HCT116 (cell line): Measurements from ENCODE around the gene ANKRD44. TPM values are rescaled to one million over a fixed set of nuclear protein-coding genes. Genes with fewer than 3 reads are reported as not detected.

Experiments
- ATAC-seq: fragments of 200-7000 bp; cut with Tn5 transposase; 2 replicates; pipeline ENCODE4 v1.9.1; 2020; ENCODE audit warnings: mild to moderate bottlenecking, moderate library complexity
- BruUV-seq: library from RNA; stranded (reverse); fragments of 400-500 nt; replicated peaks from 2 replicates; lab custom pipeline; 2021; lab: Mats Ljungman, UMichigan
- CTCF ChIA-PET: fragments of 300-600 bp; sonication (Branson Sonifier 250); formaldehyde crosslinking; loops from one replicate; lab custom pipeline; 2021; ENCODE audit warnings: antibody characterized with exemption; lab: Charles Lee
- POLR2A ChIA-PET: fragments of 300-600, 350-600 bp; sonication (Branson Sonifier 250); formaldehyde crosslinking; loops from one replicate; lab custom pipeline; 2021; ENCODE audit warnings: antibody characterized with exemption; lab: Charles Lee
- RAD21 ChIA-PET, 2 experiments: fragments of 300-600 bp; sonication (Branson Sonifier 250); formaldehyde crosslinking; loops; one replicate each; lab custom pipeline; 2023; ENCODE audit warnings: low total read pairs in 2 of 2; ENCODE audit not compliant: uncharacterized antibody in 2 of 2, unreplicated experiment in 2 of 2, low non-redundant PET in 1 of 2; lab: Charles Lee
- DNase-seq: peaks from one replicate; pipeline ENCODE4 v3.0.0-alpha.2; 2010; ENCODE audit warnings: low read depth, low spot score
- H2AFZ ChIP-seq: fragments of 200-600 bp; shearing (Covaris generic), sonication (generic); 2 replicates; pipeline ENCODE4 v1.6.1; 2017; ENCODE audit warnings: low read depth, mixed run types, mixed read lengths, antibody characterized with exemption, low read length; ENCODE audit not compliant: poor library complexity, severe bottlenecking
- H3K27ac ChIP-seq: 2 replicates; pipeline ENCODE4 v1.5.1; 2012; ENCODE audit warnings: low read depth, low read length
- H3K27me3 ChIP-seq: fragments of 200-600 bp; sonication (generic); 2 replicates; pipeline ENCODE4 v1.6.1; 2016; ENCODE audit warnings: mixed run types, low read length, mixed read lengths; ENCODE audit not compliant: insufficient read depth
- H3K36me3 ChIP-seq, 2 experiments: fragments of 200-500 bp in 1 of 2; fragments of 200-600 bp in 1 of 2; sonication (Bioruptor generic) in 1 of 2; sonication (generic) in 1 of 2; 2 replicates each; pipeline versions ENCODE4 v1.5.1 to v1.6.1; 2014 to 2016; ENCODE audit warnings: low read length in 2 of 2, inconsistent platforms in 1 of 2, mixed read lengths in 1 of 2, mixed run types in 1 of 2; ENCODE audit not compliant: insufficient read depth in 2 of 2, control insufficient read depth in 1 of 2
- H3K4me1 ChIP-seq, 2 experiments: fragments of 200-600 bp in 1 of 2; sonication (generic) in 1 of 2; 2 replicates each; pipeline versions ENCODE4 v1.5.1 to v1.6.1; 2012 to 2017; ENCODE audit warnings: low read length in 2 of 2, inconsistent platforms in 1 of 2, mild to moderate bottlenecking in 1 of 2, mixed read lengths in 1 of 2, mixed run types in 1 of 2, moderate library complexity in 1 of 2; ENCODE audit not compliant: insufficient read depth in 2 of 2, control insufficient read depth in 1 of 2
- H3K4me2 ChIP-seq: fragments of 200-600 bp; sonication (generic); 2 replicates; pipeline ENCODE4 v1.6.1; 2017; ENCODE audit warnings: mixed run types, low read length, mixed read lengths
- H3K4me3 ChIP-seq, 2 experiments: fragments of 200-600 bp in 1 of 2; sonication (generic) in 1 of 2; replicated peaks in 1 of 2; 2 replicates each; pipeline ENCODE4 v1.5.1; 2011 to 2016; ENCODE audit warnings: low read length in 2 of 2, control low read depth in 1 of 2, low read depth in 1 of 2, mild to moderate bottlenecking in 1 of 2, mixed read lengths in 1 of 2, mixed run types in 1 of 2
- H3K79me2 ChIP-seq: fragments of 200-600 bp; sonication (generic); 2 replicates; pipeline ENCODE4 v1.6.1; 2017; ENCODE audit warnings: mild to moderate bottlenecking, mixed run types, low read length, moderate library complexity, mixed read lengths; ENCODE audit not compliant: insufficient read depth
- H3K9ac ChIP-seq: fragments of 200-600 bp; sonication (generic); 2 replicates; pipeline ENCODE4 v1.6.1; 2016; ENCODE audit warnings: low read length, mixed read lengths
- H3K9me2 ChIP-seq: fragments of 200-600 bp; sonication (generic), shearing (Covaris generic); 2 replicates; pipeline ENCODE4 v1.6.1; 2017; ENCODE audit warnings: mixed run types, mild to moderate bottlenecking, moderate library complexity; ENCODE audit not compliant: insufficient read depth
- H3K9me3 ChIP-seq, 2 experiments: fragments of 200-500 bp in 1 of 2; fragments of 200-600 bp in 1 of 2; sonication (Bioruptor generic) in 1 of 2; sonication (generic) in 1 of 2; 2 replicates each; pipeline ENCODE4 v1.6.1; 2014 to 2017; ENCODE audit warnings: low read length in 2 of 2, mixed read lengths in 2 of 2, inconsistent platforms in 1 of 2, low read depth in 1 of 2, mild to moderate bottlenecking in 1 of 2, mixed run types in 1 of 2, moderate library complexity in 1 of 2; ENCODE audit not compliant: control insufficient read depth in 1 of 2, insufficient read depth in 1 of 2
- H4K20me1 ChIP-seq: fragments of 200-600 bp; sonication (generic), shearing (Covaris generic); 2 replicates; pipeline ENCODE4 v1.6.1; 2017; ENCODE audit warnings: mixed run types, mild to moderate bottlenecking, moderate library complexity; ENCODE audit not compliant: insufficient read depth
- CBX3 ChIP-seq: IDR thresholded peaks from 2 replicates; pipeline ENCODE4 v1.6.1; 2012; ENCODE audit warnings: low read depth
- CEBPB ChIP-seq: IDR thresholded peaks from 2 replicates; pipeline ENCODE4 v1.6.1; 2012; ENCODE audit warnings: low read depth
- EGR1 ChIP-seq: IDR thresholded peaks from 2 replicates; pipeline ENCODE4 v1.6.1; 2012; ENCODE audit warnings: low read depth
- EZH2 ChIP-seq: fragments of 200-600 bp; sonication (generic); IDR thresholded peaks from 2 replicates; pipeline ENCODE4 v1.6.1; 2017; ENCODE audit warnings: antibody characterized with exemption, mixed run types
- EZH2phosphoT487 ChIP-seq: fragments of 200-600 bp; IDR thresholded peaks from 2 replicates; pipeline ENCODE4 v1.6.1; 2018; ENCODE audit warnings: antibody characterized with exemption, borderline replicate concordance
- FOSL1 ChIP-seq: IDR thresholded peaks from 2 replicates; pipeline ENCODE4 v1.6.1; 2012; ENCODE audit warnings: low read depth
- JUND ChIP-seq: IDR thresholded peaks from 2 replicates; pipeline ENCODE4 v1.6.1; 2012
- POLR2A ChIP-seq: IDR thresholded peaks from 2 replicates; pipeline ENCODE4 v1.7.0; 2011; ENCODE audit warnings: borderline replicate concordance; ENCODE audit not compliant: insufficient read depth, insufficient read length; ENCODE audit errors: extremely low read depth
- POLR2AphosphoS5 ChIP-seq: IDR thresholded peaks from 2 replicates; pipeline ENCODE4 v1.6.1; 2011; ENCODE audit warnings: mild to moderate bottlenecking, low read depth, low read length, moderate library complexity
- RAD21 ChIP-seq: IDR thresholded peaks from 2 replicates; pipeline ENCODE4 v1.6.1; 2012; ENCODE audit warnings: low read depth, mild to moderate bottlenecking
- SIN3A ChIP-seq: IDR thresholded peaks from 2 replicates; pipeline ENCODE4 v1.6.1; 2012; ENCODE audit warnings: low read depth
- SRF ChIP-seq: IDR thresholded peaks from 2 replicates; pipeline ENCODE4 v1.6.1; 2012; ENCODE audit warnings: low read depth
- TCF7L2 ChIP-seq: IDR thresholded peaks from 2 replicates; pipeline ENCODE4 v1.7.0; 2011; ENCODE audit warnings: borderline replicate concordance, inconsistent platforms; ENCODE audit not compliant: insufficient read depth, insufficient read length; ENCODE audit errors: extremely low read depth
- ZFX ChIP-seq: fragments of 450-650 bp; IDR thresholded peaks from 2 replicates; pipeline ENCODE4 v1.6.1; 2017
- ZNF274 ChIP-seq: fragments of 200-500 bp; sonication (Bioruptor generic); IDR thresholded peaks from 2 replicates; pipeline ENCODE4 v1.6.1; 2014; ENCODE audit warnings: mild to moderate bottlenecking, low read depth, low read length, inconsistent platforms
- intact Hi-C: fragments of 100-400 bp; cut with micrococcal nuclease; formaldehyde crosslinking; loops from 2 replicates; pipeline ENCODE4 v1.10.0; 2022
- total RNA-seq: library from RNA; stranded (reverse); gene quantifications from one replicate; pipeline ENCODE4 v1.2.1, GENCODE V29; 2021; ENCODE audit not compliant: unreplicated experiment
- TF ChIP-seq, protein P1 (sequence below), 3 experiments: fragments of 200-600 bp in 1 of 3; sonication (generic) in 1 of 3; IDR thresholded peaks in 2 of 3; conservative IDR thresholded peaks in 1 of 3; 2 replicates each; pipeline ENCODE4 v1.5.1; 2012 to 2017; ENCODE audit warnings: low read depth in 2 of 3, low read length in 2 of 3, antibody characterized with exemption in 1 of 3, borderline replicate concordance in 1 of 3, control low read depth in 1 of 3, mild to moderate bottlenecking in 1 of 3, mixed read lengths in 1 of 3, mixed run types in 1 of 3, moderate library complexity in 1 of 3; ENCODE audit not compliant: insufficient read depth in 1 of 3
- TF ChIP-seq, protein P2 (sequence below): IDR thresholded peaks from 2 replicates; pipeline ENCODE4 v1.6.1; 2012; ENCODE audit warnings: low read depth
- TF ChIP-seq, protein P3 (sequence below): IDR thresholded peaks from 2 replicates; pipeline ENCODE4 v1.6.1; 2012
- TF ChIP-seq, protein P4 (sequence below): IDR thresholded peaks from 2 replicates; pipeline ENCODE4 v1.6.1; 2011; ENCODE audit warnings: mild to moderate bottlenecking, low read length, moderate library complexity; ENCODE audit not compliant: insufficient replicate concordance; ENCODE audit errors: extremely low read depth

The ANKRD44 gene
- total RNA-seq, 1 experiment from 2014 or later, result 2.7 TPM

DNA sequence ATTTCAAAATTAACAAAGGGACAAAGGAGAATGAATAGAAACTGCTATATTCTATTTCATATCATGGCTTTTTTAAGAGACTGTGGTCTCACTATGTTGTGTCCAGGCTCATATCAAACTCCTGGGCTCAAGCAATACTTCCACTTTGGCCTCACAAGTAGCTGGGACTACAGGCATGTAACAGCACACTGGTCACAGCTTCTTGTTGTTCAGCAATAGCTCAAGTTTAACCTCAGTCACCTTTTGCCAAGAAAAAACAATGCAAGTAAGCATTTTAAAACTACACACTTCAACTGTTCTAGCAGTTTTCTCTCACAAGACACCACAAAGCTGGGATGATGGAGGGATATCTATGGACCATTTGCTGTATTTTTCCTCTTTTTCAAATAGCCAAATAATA is 77.1 kb downstream of the ANKRD44 start:
- no peak for TF ChIP-seq TCF7L2
- TF ChIP-seq RAD21, result no peak
- no peak for TF ChIP-seq SIN3A
- TF ChIP-seq POLR2A, result no peak
- TF ChIP-seq, protein P1, sequence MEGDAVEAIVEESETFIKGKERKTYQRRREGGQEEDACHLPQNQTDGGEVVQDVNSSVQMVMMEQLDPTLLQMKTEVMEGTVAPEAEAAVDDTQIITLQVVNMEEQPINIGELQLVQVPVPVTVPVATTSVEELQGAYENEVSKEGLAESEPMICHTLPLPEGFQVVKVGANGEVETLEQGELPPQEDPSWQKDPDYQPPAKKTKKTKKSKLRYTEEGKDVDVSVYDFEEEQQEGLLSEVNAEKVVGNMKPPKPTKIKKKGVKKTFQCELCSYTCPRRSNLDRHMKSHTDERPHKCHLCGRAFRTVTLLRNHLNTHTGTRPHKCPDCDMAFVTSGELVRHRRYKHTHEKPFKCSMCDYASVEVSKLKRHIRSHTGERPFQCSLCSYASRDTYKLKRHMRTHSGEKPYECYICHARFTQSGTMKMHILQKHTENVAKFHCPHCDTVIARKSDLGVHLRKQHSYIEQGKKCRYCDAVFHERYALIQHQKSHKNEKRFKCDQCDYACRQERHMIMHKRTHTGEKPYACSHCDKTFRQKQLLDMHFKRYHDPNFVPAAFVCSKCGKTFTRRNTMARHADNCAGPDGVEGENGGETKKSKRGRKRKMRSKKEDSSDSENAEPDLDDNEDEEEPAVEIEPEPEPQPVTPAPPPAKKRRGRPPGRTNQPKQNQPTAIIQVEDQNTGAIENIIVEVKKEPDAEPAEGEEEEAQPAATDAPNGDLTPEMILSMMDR (IDR thresholded peaks at IDR 0.05 in 2 of 3, conservative IDR thresholded peaks at IDR 0.05 in 1 of 3; ENCODE audit: borderline replicate concordance in 1 of 3, insufficient read depth in 1 of 3, low read depth in 2 of 3, low read length in 2 of 3), result no peak
- no peak for TF ChIP-seq EZH2
- TF ChIP-seq, protein P2, sequence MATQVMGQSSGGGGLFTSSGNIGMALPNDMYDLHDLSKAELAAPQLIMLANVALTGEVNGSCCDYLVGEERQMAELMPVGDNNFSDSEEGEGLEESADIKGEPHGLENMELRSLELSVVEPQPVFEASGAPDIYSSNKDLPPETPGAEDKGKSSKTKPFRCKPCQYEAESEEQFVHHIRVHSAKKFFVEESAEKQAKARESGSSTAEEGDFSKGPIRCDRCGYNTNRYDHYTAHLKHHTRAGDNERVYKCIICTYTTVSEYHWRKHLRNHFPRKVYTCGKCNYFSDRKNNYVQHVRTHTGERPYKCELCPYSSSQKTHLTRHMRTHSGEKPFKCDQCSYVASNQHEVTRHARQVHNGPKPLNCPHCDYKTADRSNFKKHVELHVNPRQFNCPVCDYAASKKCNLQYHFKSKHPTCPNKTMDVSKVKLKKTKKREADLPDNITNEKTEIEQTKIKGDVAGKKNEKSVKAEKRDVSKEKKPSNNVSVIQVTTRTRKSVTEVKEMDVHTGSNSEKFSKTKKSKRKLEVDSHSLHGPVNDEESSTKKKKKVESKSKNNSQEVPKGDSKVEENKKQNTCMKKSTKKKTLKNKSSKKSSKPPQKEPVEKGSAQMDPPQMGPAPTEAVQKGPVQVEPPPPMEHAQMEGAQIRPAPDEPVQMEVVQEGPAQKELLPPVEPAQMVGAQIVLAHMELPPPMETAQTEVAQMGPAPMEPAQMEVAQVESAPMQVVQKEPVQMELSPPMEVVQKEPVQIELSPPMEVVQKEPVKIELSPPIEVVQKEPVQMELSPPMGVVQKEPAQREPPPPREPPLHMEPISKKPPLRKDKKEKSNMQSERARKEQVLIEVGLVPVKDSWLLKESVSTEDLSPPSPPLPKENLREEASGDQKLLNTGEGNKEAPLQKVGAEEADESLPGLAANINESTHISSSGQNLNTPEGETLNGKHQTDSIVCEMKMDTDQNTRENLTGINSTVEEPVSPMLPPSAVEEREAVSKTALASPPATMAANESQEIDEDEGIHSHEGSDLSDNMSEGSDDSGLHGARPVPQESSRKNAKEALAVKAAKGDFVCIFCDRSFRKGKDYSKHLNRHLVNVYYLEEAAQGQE, result no peak
- TF ChIP-seq EZH2phosphoT487, result no peak
- TF ChIP-seq JUND, result no peak
- no peak for TF ChIP-seq ZFX
- no peak for TF ChIP-seq CBX3
- no peak for TF ChIP-seq EGR1
- no peak for TF ChIP-seq ZNF274
- TF ChIP-seq, protein P3, sequence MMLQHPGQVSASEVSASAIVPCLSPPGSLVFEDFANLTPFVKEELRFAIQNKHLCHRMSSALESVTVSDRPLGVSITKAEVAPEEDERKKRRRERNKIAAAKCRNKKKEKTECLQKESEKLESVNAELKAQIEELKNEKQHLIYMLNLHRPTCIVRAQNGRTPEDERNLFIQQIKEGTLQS, result no peak
- TF ChIP-seq CEBPB, result no peak
- TF ChIP-seq, protein P4, sequence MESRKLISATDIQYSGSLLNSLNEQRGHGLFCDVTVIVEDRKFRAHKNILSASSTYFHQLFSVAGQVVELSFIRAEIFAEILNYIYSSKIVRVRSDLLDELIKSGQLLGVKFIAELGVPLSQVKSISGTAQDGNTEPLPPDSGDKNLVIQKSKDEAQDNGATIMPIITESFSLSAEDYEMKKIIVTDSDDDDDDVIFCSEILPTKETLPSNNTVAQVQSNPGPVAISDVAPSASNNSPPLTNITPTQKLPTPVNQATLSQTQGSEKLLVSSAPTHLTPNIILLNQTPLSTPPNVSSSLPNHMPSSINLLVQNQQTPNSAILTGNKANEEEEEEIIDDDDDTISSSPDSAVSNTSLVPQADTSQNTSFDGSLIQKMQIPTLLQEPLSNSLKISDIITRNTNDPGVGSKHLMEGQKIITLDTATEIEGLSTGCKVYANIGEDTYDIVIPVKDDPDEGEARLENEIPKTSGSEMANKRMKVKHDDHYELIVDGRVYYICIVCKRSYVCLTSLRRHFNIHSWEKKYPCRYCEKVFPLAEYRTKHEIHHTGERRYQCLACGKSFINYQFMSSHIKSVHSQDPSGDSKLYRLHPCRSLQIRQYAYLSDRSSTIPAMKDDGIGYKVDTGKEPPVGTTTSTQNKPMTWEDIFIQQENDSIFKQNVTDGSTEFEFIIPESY, result no peak
- no peak for TF ChIP-seq POLR2AphosphoS5
- no peak for TF ChIP-seq FOSL1
- TF ChIP-seq SRF, result no peak
- TF ChIP-seq, all 23 proteins: peak for 0
- H2AFZ ChIP-seq, result no peak overlapping the region
- RAD21 ChIA-PET, result no interaction called here
- intact Hi-C loops, result no loop called here
- no peaks in the 10 kb centered on the region for H3K9me2 ChIP-seq
- H4K20me1 ChIP-seq, result no peaks in the 10 kb centered on the region
- H3K27ac ChIP-seq, result no peak overlapping the region
- H3K36me3 ChIP-seq, result no peaks in the 10 kb centered on the region
- no peak overlapping the region for H3K9ac ChIP-seq
- POLR2A ChIA-PET, result no interaction called here
- H3K4me3 ChIP-seq, result no peak overlapping the region
- no peaks in the 10 kb centered on the region for H3K79me2 ChIP-seq
- CTCF ChIA-PET, result no interaction called here
- H3K4me1 ChIP-seq, result no peaks in the 10 kb centered on the region
- DNase-seq (no peak), ATAC-seq (no peak)
- no peaks in the 10 kb centered on the region for H3K27me3 ChIP-seq
- H3K9me3 ChIP-seq, result no peaks in the 10 kb centered on the region
- no TSS peak for BruUV-seq
- no peak overlapping the region for H3K4me2 ChIP-seq
